ENCODE measurements around the gene NFIX. TPM values are rescaled to one million over a fixed set of nuclear protein-coding genes. Genes with fewer than 3 reads are reported as not detected.

Gene NFIX
- polyA plus RNA-seq, 1 donor (not counting 4 experiments of a cell fraction or from before 2014, with no cell fraction given): 5.2 TPM

DNA sequence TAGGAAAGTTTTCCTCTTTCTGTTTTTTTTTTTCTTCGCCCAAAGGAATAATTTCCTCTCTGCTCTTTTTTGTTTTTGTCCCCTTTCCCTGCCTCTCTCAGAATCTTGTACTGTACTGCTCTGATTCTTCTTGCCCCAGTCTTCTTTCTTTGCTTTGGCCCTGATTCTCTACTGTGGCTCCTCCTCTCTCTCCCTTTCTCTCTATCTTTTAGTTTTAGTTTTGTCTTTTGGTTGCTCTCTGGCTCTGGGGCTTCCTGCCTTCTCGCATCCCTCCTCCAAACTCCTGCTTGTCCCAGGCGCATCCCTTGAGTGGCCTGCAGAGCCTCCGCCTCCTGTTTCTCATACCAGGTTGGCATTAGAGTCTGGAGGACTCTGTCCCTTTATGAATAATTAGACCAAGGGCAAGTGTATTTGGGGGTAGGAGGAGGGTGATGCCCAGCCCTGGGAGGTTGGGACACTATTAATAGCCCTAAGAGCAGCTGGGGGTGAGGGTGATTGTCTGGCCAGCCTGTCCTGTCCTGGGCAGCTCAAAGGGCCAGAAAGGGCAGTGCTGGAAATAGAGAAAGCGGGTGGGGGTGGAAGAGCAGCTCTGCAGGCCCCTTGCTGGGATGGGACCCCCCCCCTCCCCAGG lies 68.3 kb downstream of the NFIX start:
- dilution Hi-C loops (cut with MboI; ENCODE audit: extremely low pct_ligation_motif_present, low sequenced_read_pairs): no loop called here
- Histone ChIP-seq H3K9ac (ENCODE audit: control insufficient read depth, extremely low read depth, insufficient read depth, low read length) (no peak overlapping the region), H3K36me3 (ENCODE audit: control insufficient read depth in 2 of 2, extremely low read depth in 1 of 2, insufficient read depth in 2 of 2, low read length in 2 of 2) (peaks cover 0 to 2% of the 10 kb centered on the region in 2 experiments), H3K9me1 (ENCODE audit: control insufficient read depth, extremely low read depth, insufficient read depth, low read length) (no peaks in the 10 kb centered on the region), H3K4me1 (ENCODE audit: control insufficient read depth, extremely low read depth, insufficient read depth, low read length) (peaks cover 20% of the 10 kb centered on the region), H3K27me3 (ENCODE audit: control insufficient read depth, extremely low read depth, insufficient read depth, low read length) (no peaks in the 10 kb centered on the region), H3K79me2 (ENCODE audit: control insufficient read depth, insufficient read depth, low read length) (peaks cover 34% of the 10 kb centered on the region), H3K9me3 (ENCODE audit: control insufficient read depth, low read depth, low read length) (no peaks in the 10 kb centered on the region), H3K27ac (ENCODE audit: control insufficient read depth, insufficient read depth, low read length) (no peak overlapping the region), H2AFZ (ENCODE audit: control insufficient read depth, low read length) (no peak overlapping the region), H3K4me2 (ENCODE audit: control insufficient read depth, extremely low read depth, insufficient read depth, low read depth, low read length) (no peak overlapping the region), H3K4me3 (ENCODE audit: control insufficient read depth in 2 of 3, extremely low read depth in 1 of 3, insufficient read depth in 2 of 3, low read depth in 1 of 3, low read length in 3 of 3) (no peak overlapping the region), H4K20me1 (ENCODE audit: control insufficient read depth, extremely low read depth, insufficient read depth, low read length) (no peaks in the 10 kb centered on the region)
- TF ChIP-seq EZH2 (IDR thresholded peaks at IDR 0.05; ENCODE audit: low read length): no peak
- TF ChIP-seq, protein P1, sequence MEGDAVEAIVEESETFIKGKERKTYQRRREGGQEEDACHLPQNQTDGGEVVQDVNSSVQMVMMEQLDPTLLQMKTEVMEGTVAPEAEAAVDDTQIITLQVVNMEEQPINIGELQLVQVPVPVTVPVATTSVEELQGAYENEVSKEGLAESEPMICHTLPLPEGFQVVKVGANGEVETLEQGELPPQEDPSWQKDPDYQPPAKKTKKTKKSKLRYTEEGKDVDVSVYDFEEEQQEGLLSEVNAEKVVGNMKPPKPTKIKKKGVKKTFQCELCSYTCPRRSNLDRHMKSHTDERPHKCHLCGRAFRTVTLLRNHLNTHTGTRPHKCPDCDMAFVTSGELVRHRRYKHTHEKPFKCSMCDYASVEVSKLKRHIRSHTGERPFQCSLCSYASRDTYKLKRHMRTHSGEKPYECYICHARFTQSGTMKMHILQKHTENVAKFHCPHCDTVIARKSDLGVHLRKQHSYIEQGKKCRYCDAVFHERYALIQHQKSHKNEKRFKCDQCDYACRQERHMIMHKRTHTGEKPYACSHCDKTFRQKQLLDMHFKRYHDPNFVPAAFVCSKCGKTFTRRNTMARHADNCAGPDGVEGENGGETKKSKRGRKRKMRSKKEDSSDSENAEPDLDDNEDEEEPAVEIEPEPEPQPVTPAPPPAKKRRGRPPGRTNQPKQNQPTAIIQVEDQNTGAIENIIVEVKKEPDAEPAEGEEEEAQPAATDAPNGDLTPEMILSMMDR (optimal IDR thresholded peaks at IDR 0.05 in 1 of 3, IDR thresholded peaks at IDR 0.05 in 1 of 3, conservative IDR thresholded peaks at IDR 0.05 in 1 of 3; ENCODE audit: extremely low read depth in 1 of 3, insufficient read depth in 2 of 3, low read length in 3 of 3): no peak
- FAIRE-seq (no peak), DNase-seq (ENCODE audit: low read depth, low spot score) (no peak)

DNA sequence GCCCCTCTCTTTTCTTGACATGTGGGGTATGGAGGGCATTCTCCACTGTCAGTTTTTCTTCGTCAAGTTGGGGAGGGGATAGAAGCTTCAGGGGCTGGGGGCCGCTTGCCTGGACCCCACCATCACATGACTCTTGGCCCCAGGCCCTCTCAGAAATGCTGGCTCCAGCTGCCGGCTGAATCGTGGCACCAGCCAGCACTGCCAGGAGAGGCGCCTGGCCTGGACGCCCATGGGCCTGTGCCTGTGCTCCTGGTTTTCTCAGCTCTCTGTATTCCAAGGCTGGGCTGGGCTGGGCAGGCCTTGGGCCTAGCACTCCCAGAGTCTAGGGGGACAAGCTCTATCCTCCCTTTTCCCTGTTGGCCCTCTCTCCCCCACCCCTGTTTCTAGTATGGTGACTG lies 68.8 kb downstream of the NFIX start:
- Histone ChIP-seq H3K4me2 (ENCODE audit: control insufficient read depth, extremely low read depth, insufficient read depth, low read depth, low read length) (no peak overlapping the region), H3K9me3 (ENCODE audit: control insufficient read depth, low read depth, low read length) (no peaks in the 10 kb centered on the region), H4K20me1 (ENCODE audit: control insufficient read depth, extremely low read depth, insufficient read depth, low read length) (no peaks in the 10 kb centered on the region), H3K27me3 (ENCODE audit: control insufficient read depth, extremely low read depth, insufficient read depth, low read length) (no peaks in the 10 kb centered on the region), H3K36me3 (ENCODE audit: control insufficient read depth in 2 of 2, extremely low read depth in 1 of 2, insufficient read depth in 2 of 2, low read length in 2 of 2) (peaks cover 0 to 2% of the 10 kb centered on the region in 2 experiments), H3K27ac (ENCODE audit: control insufficient read depth, insufficient read depth, low read length) (no peak overlapping the region), H3K4me1 (ENCODE audit: control insufficient read depth, extremely low read depth, insufficient read depth, low read length) (peaks cover 20% of the 10 kb centered on the region), H3K4me3 (ENCODE audit: control insufficient read depth in 2 of 3, extremely low read depth in 1 of 3, insufficient read depth in 2 of 3, low read depth in 1 of 3, low read length in 3 of 3) (no peak overlapping the region), H2AFZ (ENCODE audit: control insufficient read depth, low read length) (no peak overlapping the region), H3K79me2 (ENCODE audit: control insufficient read depth, insufficient read depth, low read length) (peaks cover 34% of the 10 kb centered on the region), H3K9me1 (ENCODE audit: control insufficient read depth, extremely low read depth, insufficient read depth, low read length) (no peaks in the 10 kb centered on the region), H3K9ac (ENCODE audit: control insufficient read depth, extremely low read depth, insufficient read depth, low read length) (no peak overlapping the region)
- dilution Hi-C loops (cut with MboI; ENCODE audit: extremely low pct_ligation_motif_present, low sequenced_read_pairs): no loop called here
- FAIRE-seq (no peak), DNase-seq (ENCODE audit: low read depth, low spot score) (no peak)
- TF ChIP-seq EZH2 (IDR thresholded peaks at IDR 0.05; ENCODE audit: low read length): no peak

DNA sequence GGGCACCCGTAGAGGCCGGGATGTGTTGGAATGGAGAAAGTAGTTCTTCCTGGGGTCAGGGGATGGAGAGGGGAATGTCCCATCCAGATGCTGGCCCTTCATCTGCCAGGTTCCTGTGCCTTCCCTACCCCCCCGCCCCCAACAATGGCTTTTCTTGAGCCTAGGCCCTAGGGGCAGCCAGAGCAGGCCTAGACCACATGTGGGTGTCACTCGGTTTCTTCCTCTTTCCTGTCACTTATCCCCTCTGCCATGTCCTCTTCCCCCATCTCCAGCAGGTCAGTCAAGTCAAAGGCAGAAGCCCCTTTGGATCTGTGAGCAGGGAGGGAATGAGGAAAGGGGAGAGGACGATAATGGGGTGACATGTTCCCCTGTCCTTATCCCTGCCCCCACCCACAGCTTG lies 71.0 kb downstream of the NFIX start:
- Histone ChIP-seq H3K79me2 (ENCODE audit: control insufficient read depth, insufficient read depth, low read length) (peaks cover 34% of the 10 kb centered on the region), H3K27me3 (ENCODE audit: control insufficient read depth, extremely low read depth, insufficient read depth, low read length) (no peaks in the 10 kb centered on the region), H2AFZ (ENCODE audit: control insufficient read depth, low read length) (no peak overlapping the region), H3K4me2 (ENCODE audit: control insufficient read depth, extremely low read depth, insufficient read depth, low read depth, low read length) (no peak overlapping the region), H3K36me3 (ENCODE audit: control insufficient read depth in 2 of 2, extremely low read depth in 1 of 2, insufficient read depth in 2 of 2, low read length in 2 of 2) (peaks cover 0 to 5% of the 10 kb centered on the region in 2 experiments), H3K9ac (ENCODE audit: control insufficient read depth, extremely low read depth, insufficient read depth, low read length) (no peak overlapping the region), H3K9me3 (ENCODE audit: control insufficient read depth, low read depth, low read length) (no peaks in the 10 kb centered on the region), H3K27ac (ENCODE audit: control insufficient read depth, insufficient read depth, low read length) (no peak overlapping the region), H3K9me1 (ENCODE audit: control insufficient read depth, extremely low read depth, insufficient read depth, low read length) (no peaks in the 10 kb centered on the region), H3K4me1 (ENCODE audit: control insufficient read depth, extremely low read depth, insufficient read depth, low read length) (peaks cover 6% of the 10 kb centered on the region), H3K4me3 (ENCODE audit: control insufficient read depth in 2 of 3, extremely low read depth in 1 of 3, insufficient read depth in 2 of 3, low read depth in 1 of 3, low read length in 3 of 3) (no peak overlapping the region), H4K20me1 (ENCODE audit: control insufficient read depth, extremely low read depth, insufficient read depth, low read length) (no peaks in the 10 kb centered on the region)
- dilution Hi-C loops (cut with MboI; ENCODE audit: extremely low pct_ligation_motif_present, low sequenced_read_pairs): no loop called here
- TF ChIP-seq, protein P1 (optimal IDR thresholded peaks at IDR 0.05 in 1 of 3, IDR thresholded peaks at IDR 0.05 in 1 of 3, conservative IDR thresholded peaks at IDR 0.05 in 1 of 3; ENCODE audit: extremely low read depth in 1 of 3, insufficient read depth in 2 of 3, low read length in 3 of 3): no peak
- TF ChIP-seq EZH2 (IDR thresholded peaks at IDR 0.05; ENCODE audit: low read length): no peak
- FAIRE-seq: no peak
- DNase-seq (ENCODE audit: low read depth, low spot score): no peak
